ENCODE measurements around the gene SIPA1L3.

GRCh38 chr19:38208571-38208970 is 301.6 kb downstream of the SIPA1L3 start:
- no peak for TF ChIP-seq CTCF (IDR thresholded peaks at IDR 0.05; ENCODE audit: insufficient read depth, low read depth, low read length)
- no peak for TF ChIP-seq EZH2 (IDR thresholded peaks at IDR 0.05; ENCODE audit: insufficient read depth, low read length)
